GM19372 (cell line): ENCODE results near the gene CDC25C.
"Not testable (repeated sequence)": the region's sequence is repeated elsewhere in the genome, so short reads cannot be mapped to it uniquely, and the experiment has no call there.

Source experiments
- ATAC-seq: cut with Tn5 transposase; IDR thresholded peaks from one replicate; pipeline ENCODE4 v1.9.1; 2021; ENCODE audit warnings: mild to moderate bottlenecking, low read depth, moderate library complexity; ENCODE audit not compliant: unreplicated experiment

The CDC25C gene

DNA sequence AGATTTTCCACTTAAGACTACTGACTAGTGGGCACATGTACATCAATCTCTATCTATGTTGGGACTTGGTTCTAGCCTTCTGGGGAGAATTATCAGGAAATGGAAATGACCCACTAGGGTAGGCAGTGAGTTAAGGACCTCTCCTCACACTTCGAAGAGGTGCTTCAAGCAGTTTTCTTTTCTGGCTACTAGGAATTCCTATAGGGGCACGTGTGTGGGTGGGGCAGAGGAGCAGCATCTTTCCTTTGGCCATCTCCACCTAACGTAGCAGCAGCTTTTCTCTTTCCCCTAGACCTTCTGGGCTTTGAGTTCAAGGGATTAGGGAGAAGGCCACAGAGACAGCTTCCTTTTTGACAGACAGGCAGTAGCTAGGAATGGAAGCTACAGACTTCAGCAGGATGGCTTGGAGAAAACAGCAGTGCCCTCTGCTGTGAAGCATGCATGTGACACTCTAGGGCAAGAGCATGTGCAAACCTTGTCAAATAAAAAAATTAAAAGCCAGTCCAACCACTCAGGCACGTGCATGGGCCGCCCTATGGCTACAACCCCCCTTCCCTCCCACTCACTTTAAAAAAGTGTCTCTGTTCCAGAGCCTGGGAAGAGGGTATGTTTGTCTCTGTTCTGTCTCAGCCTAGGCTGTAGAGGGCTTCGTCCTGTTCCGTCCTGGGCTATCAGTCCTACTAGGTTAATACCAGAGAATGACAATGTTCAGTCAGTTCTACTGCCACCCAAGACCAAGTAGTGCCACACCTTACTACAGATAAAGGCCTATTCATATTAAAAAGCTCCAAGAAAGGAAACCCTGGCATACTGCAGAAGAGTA lies 48.5 kb downstream of the CDC25C start:
- no peak for ATAC-seq

DNA sequence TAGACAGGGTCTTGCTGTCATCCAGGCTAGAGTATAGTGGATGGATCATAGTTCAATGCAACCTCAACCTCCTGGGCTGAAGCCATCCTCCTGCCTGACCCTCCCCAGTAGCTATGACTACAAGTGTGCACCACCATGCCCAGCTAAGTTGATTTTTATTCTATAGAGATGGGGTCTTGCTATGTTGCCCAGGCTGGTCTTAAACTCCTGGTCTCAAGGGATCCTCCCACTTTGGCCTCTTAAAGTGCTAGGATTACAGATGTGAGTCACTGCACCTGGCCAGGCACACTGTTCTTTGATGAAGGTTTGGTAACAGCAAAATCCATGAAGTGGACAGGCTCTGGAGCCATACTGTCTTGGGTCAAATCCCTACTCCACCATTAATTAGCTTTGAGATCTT lies 50.7 kb downstream of the CDC25C start:
- ATAC-seq = no peak

DNA sequence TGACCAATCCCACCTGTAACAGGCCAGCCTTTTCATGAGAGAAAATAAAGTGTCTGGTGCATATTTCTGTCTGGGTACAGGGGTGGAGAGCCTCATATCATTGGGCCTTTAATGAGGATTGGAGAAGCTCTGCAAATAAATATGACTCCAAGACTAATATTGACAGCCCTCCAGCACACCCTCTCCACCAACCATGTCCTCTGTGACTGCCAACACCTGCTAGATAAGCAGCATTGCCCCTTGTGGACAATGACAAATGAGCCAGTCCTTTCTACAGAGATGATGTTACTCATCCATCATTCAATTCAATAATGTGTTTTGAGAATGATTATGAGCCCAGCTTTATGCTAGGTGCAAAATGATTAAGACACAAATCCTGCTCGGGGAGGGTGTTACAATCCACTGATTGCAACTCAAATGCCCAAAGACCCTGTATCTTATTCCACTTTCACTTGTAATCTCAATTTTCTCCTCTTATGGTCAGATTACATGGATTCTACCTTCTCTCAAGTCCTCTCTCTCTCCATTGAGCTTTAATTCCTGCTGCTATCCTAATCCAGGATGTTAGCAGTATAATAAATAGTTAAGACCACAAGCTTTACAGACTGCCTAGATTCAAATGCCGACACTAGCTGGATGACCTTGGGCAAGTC lies 55.1 kb downstream of the CDC25C start:
- no peak for ATAC-seq

DNA sequence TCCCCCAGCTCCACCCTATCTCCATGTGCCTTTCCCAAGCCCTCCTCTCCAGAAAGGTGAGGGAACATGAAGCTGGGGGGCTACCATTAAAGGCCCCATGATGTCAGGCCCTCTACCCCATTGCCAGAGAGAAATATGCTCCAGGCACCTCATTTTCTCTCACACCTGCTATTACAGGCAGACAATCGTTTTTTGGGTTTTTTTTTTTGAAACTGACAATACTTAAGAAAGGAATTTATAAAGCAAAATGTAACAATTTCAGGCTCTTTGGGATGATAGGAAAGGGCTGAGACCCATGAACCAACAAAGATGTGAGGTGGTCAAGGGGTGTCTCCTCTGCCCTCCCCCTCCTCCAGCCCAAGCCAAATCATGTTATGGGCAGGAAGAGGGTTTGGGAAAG lies 55.7 kb downstream of the CDC25C start:
- no peak for ATAC-seq

DNA sequence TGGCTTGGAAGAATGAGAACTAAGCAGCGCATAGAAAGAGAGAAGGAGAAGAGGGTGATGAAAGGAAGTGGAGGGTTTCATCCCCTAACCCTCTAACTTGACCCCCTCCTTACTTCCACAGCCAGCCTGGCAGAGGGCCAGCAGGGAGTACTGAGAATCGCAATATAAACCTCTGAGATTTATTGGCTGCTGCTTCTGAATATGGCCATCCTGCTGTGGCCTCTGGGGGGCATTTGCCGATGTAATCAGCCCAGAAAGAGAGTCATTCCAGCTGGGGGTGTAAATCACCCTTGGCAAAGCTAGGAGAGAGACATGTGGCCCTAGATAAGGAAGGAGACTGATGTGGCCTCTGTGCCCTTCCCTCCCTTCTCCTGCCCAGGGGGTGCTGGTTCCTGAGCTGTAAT lies 56.2 kb downstream of the CDC25C start:
- no peak for ATAC-seq

DNA sequence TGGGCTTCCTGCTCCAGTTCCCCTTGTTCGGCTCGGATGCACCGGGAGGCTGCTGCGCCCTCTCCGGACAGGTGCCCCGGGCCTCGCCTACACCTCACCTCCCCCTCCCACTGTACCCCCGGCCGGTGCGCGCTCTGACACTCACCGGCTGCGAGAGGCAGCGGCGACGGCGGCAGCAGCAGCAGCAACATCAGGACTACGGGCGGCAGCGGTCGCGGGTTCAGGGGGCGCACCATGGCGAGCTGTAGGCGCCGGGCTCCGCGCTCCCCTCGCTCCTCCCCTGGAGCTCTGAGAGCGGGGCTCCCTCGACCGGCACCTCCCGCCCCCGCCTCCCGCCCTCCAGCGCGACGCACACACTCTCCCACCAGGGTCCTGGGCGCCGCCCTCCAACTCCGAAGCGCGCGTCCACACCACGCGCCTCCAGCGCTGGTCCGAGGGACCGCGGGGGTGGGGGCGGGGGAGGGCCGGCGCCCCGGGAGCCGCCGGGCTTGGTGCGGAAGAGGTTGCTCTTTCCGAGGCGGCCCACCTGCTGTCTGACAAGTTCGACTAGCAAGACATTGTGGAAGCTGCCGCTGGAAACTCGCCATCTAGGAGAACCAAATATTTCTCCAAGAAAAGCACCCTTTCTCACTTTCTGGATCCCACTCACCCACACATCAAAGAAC lies 57.3 kb downstream of the CDC25C start, which contains the start of gene GFRA3:
Gene GFRA3 (minus strand): TSS at position 433 of the 665 bp plus-strand sequence. CDS start 197 bp downstream, at position 236.
- no peak for ATAC-seq

DNA sequence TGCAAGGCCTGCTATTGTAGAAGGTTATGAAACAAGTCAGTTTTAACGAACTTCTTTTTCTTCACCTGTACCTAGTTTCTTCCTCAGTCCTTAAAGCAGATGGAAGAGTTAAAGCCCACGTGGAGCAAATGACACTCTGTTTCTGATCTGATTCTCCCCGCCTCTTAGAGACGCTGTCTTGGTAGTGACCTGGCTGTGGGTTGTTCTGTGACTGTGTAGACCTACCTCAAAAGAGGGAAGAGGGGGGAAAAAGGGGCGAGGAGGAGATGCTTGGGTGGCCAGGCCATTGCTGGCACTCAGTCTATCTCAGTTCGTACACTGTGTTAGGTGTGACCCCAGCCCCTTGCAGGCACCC lies 57.8 kb downstream of the CDC25C start:
- ATAC-seq = no peak

DNA sequence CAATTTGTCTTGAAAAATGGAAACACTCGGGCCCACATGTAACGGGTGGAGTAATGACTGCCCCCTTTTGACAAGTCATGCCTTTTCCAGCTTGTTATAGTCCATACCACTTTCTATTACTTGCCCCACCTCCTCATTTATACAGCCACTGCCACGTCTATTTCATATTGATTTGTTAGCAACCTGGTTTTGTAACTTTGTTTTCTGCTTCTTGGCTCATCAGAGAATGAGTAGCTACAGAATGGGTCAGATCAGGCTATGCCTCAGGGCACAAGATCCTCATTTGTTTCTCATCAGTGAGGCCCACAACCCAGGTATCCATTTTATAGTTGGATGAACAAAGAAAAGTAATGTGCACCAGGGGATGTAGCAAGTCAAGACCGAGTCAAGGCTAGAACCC lies 58.9 kb downstream of the CDC25C start:
- ATAC-seq = no peak

DNA sequence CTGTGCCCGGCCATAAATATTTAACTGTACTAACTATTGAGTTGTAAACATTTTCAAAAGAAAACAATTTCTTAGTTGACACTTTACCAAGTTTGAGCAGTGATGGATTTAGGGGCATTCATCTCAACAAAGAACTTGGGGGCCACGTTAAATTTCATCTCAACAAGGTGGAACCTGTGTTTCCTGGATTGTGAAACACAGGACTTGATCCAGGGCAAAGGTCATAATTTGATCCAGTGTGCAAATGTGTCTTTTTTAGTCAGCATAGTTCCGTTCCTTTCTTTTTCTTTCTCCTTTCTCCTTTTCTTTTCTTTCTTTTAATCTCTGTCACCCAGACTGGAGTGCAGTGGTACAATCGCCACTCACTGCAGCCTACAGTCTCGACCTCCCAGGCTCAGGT lies 60.3 kb downstream of the CDC25C start:
- no peak for ATAC-seq

DNA sequence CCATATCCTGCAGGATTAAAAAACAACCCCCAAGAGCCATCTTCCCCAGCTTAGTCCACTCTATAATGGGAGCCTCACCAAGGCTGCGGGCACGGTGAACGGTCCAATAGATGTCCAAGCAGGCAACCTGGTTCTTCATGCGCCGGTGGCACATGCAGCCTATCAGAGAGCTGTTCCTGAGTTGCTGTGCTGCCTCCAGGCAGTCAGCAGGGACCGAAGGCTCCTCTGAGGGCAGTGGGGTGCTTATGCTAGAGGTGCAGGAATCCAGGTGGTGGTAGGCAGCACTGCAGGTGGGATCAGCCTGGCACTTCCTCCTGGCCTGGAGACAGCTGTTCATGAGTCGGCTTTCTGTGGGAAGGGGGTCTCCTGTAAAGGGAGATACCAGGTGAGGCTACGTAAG lies 67.4 kb downstream of the CDC25C start:
- no peak for ATAC-seq

DNA sequence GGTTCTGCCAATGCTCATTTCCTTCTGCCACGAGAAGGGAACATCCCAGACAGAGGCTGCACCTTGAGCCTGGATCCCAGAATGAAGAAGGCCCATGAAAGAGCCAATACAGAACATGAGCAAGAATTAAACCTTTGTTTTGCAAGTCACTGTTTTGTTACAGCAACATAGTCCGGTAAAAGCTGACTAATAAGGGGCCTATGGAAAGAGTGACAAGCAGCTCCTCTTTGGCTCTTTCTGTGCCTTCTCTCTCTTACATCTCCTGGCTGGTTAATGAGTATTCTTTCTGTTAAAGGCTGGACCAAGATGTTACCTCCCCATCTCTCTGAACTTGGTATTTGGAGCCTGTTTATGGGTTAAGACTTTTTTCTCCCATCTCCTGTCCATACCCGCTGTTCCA lies 68.0 kb downstream of the CDC25C start:
- no peak for ATAC-seq

DNA sequence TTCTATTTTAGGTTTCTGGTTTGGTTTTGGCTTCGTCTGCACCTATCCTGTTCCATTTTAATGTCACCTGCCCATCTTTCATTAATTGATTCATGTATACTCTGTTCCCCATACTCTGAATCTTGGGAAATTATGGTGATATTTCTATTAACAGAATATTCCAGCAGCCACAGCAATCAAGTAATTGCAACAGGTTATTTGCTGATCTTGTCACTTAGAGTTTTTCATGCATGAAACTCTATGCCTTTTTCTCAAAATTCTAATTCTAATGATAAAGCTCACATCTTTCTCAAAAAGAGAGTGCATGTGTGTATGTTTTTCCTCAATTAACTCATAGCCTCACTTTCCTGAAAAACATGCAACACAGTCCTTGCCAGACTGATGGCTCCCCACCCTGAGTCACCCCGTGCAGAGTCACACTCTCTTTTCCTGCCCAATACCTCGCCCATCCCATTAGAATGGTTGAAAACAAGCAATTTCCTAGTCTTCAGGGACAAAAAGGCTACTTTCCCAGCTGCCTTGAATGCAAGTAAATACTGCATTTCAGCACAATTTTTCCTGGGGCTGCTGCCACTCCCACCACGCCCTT lies 72.8 kb downstream of the CDC25C start:
- ATAC-seq = no peak

DNA sequence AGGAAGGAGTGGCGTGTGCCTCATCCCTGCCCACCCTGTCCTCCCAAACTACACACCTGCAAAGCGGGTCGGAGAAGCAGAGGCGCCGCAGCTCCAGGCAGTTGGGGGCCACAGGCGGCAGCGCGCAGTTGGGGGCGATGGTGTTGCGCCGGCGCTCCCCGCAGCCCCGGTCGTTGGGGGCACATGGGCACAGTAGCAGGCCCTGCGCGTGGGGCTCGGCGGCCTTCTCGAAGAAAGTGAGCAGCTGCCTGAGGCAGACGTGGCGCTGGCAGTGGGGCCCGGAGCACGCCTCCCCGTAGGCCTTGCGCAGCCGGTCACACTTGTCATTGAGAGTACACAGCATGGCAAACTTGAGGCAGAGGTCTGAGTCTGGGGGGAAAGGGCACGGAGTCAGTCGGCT lies 74.0 kb downstream of the CDC25C start:
- ATAC-seq = no peak

DNA sequence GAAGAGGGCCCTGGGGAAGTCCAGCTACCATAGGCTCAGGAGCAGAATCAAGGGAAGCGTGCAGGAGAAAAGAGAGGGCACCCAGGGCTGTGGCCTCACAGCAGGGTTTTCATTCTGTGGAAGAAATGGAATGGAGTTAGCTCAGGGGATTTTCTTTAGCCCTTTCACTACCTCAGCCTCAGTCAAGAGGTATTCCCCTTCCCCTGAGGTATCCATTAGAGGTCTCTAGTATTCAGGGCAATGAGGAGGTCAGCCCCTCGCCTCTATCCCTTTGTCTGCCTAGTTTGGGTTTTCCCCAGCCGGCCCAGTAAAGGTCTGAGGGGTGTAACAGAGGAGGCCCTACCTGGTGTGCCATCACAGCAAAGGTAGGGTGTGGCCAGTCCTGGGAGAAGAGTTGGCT lies 78.7 kb downstream of the CDC25C start:
- ATAC-seq = no peak

DNA sequence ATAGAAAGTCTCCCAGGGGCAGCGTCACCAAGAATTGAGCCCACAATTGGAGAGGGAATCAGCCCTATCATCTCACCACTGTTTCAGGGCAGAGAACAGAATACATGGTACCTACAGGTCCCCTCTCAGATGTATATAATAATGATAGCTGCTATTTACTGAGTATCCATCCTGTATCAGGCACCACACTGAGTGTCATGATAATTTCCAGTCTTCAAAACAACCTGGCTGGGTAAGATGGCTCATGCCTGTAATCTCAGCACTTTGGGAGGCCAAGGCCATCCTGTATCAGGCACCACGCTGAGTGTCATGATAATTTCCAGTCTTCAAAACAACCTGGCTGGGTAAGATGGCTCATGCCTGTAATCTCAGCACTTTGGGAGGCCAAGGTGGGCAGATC lies 83.8 kb downstream of the CDC25C start:
- ATAC-seq = not testable (repeated sequence)

DNA sequence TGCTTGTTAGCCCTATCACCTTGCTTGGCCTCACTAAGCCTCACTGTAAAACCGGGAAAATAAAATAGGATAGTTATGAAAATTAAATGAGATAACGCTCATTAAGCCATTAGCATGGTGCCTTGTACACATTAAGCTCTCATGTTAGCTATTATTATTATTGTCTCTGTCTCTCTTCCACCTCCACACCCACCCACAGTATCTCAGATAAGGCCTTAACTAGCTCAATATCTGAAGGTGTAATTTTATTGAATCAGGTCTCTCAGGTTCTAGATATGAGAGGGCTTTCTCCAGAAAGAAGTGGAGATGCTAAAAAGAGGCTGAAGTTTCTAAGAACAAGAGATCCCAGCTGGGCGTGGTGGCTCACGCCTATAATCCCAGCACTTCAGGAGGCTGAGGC lies 84.8 kb downstream of the CDC25C start:
- no peak for ATAC-seq

DNA sequence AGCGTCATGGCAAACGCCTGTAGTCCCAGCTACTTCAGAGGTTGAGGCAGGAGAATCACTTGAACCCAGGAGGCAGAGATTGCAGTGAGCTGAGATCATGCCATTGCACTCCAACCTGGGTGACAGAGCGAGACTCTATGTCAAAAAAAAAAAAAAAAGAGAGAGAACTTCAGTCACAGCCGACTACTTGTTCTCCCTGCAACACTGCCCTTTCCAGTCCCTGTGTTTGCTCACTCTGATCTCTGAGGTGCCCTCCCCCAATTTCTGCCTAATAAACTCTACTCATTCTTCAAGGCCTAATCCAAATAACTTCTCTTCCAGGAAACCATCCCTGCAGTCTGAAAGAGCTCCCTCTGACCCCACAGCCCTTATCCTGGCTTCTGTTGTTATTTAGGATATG lies 85.3 kb downstream of the CDC25C start:
- ATAC-seq = no peak

DNA sequence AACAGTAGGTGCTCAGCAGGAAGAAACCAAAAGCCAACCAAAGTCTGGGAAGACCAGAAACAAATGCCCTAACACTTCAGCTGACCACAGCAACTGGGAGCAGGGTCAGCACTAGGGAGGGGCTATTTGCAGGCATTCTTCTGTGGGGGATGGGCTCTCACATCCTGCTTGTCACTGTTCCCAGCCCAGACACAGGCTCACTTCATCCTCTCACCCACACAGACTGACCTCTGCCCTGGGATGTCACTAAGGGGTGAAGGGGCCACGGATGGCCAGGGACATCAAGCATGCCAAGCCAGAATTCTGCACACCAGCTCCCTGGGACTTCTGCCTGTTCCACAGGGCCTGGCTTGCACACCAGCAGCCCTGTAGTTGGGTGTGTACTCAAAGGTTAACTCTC lies 85.9 kb downstream of the CDC25C start:
- no peak for ATAC-seq

DNA sequence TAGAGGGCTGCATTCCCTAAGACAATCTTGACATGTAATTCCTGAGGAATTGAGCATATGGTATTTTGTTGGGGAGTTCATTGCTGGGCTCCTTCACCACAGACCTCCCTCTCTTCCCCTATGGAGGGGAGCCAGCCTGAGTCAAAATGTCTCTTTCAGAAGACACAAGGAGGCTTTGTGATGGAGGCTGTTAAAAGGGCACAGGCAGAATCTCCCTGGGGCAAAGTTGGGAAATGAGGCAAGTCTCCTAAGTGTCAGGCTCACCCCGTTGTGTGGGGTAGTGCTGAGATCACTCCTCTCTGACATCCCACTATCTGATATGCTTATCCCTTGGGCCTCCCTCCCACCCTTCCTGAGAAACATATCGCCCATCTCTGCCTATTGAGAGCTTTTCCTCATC lies 87.8 kb downstream of the CDC25C start:
- no peak for ATAC-seq

DNA sequence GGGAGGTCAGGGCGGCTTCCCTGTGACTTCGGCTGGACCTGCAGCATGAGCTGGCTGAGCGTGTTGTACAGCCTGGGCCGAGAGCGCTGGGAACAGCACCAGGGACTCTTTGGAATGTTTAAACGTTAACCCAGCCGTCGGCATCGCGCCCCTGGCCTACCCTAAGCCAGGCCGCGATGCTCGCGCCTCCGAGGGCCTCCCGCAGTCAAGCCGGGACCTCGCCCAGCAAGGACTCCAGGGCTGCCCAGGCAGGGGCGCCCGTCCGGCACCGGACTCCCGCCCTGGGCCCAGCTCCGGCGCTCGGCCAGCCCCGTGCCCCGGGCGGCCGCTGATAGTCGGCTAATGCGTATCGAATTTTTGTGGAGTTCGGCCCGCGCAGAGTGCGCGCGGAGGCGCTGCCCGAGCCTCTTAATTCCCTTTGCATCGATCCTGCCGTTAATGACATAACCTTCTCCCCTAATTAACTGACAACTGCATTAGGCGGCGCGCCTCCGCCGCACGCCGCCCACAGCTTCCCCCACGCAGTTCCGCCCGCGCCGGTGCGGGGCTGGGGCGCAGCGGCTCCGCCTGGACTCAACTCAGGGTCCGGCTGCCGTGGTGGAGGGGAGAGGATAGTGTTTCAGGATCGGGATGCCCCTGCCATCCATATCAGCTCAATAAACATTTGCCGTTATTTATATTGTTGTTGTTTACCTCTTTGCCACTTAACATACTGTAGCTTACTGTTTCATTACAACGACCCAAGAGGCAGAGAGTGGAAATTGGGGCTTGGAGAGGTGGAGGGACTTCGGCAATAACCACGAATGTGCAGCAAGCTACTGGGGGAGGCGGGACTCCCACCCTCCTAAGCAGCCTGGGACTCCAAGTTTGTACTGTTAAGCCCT lies 89.7 kb downstream of the CDC25C start:
- no peak for ATAC-seq
